GM12892 (cell line): ENCODE measurements around the gene CRACR2A.

Experiments
- DNase-seq: peaks from one replicate; pipeline ENCODE4 v3.0.0; 2011; ENCODE audit not compliant: insufficient read length
- FAIRE-seq: peaks from 2 replicates; lab custom pipeline; 2011; peaks lifted over from hg19 to GRCh38; lab: Jason Lieb, UNC
- POLR2A ChIP-seq: IDR thresholded peaks from 2 replicates; pipeline ENCODE4 v1.6.1; 2011; ENCODE audit warnings: low read depth, low read length, control low read depth
- POLR2AphosphoS5 ChIP-seq: IDR thresholded peaks from 2 replicates; pipeline ENCODE4 v1.6.1; 2011; ENCODE audit warnings: low read depth, low read length, control low read depth
- TAF1 ChIP-seq: IDR thresholded peaks from 2 replicates; pipeline ENCODE4 v1.6.1; 2011; ENCODE audit warnings: low read depth, mild to moderate bottlenecking, control low read depth, low read length, borderline replicate concordance

CRACR2A gene

DNA sequence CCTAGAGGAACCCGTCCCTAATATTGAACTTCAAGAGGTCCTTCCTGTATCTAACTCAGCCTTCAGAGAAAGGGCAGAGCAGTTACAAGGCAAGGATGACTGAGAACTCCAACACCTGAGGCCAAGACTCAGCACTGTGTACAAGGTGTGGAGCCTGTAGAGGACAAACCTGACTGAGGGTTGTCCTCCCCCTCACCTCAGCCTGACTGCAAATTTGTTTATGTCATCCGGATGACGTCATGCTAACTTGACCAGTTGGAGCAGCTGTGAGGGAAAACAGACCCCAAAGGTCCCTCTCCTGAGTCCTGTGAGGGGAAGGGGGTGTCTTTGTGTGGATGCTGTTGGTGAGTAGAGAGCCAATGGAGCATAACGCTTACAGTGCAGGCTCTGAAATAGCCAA lies 4.3 kb downstream of the CRACR2A start:
- DNase-seq (no peak), FAIRE-seq (no peak)
- TF ChIP-seq POLR2A (no peak), TAF1 (no peak)

DNA sequence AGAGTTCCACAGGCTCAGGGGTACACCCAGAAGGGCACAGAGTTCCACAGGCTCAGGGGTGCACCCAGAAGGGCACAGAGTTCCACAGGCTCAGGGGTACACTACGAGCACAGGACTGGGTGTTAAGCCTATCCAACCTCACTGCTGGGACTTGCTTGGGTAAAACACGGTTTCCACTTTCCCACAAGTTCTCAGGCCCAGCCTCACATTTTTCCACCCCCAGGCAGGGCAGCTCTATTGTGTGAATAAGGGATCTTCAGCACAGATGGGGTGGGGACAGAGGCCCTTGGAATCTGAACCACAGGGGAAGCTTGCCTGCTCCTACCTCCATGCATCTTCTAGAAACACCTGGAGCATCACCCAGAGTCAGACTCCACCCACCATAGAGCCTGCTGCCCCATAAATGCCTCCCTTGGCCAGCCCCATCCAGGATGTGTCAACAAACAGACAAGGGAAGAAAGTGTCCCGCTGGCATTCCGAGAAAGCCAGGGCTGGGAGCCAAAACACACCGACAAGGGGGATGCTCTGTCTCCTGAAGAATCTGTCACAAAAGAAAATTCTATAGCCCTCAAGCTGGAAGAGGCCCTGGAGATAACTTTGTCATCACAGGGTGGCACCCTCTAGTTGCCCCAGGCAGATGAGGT lies 4.8 kb downstream of the CRACR2A start:
- TF ChIP-seq TAF1, result no peak
- TF ChIP-seq POLR2AphosphoS5, result no peak
- no peak for TF ChIP-seq POLR2A
- FAIRE-seq (no peak), DNase-seq (no peak)

DNA sequence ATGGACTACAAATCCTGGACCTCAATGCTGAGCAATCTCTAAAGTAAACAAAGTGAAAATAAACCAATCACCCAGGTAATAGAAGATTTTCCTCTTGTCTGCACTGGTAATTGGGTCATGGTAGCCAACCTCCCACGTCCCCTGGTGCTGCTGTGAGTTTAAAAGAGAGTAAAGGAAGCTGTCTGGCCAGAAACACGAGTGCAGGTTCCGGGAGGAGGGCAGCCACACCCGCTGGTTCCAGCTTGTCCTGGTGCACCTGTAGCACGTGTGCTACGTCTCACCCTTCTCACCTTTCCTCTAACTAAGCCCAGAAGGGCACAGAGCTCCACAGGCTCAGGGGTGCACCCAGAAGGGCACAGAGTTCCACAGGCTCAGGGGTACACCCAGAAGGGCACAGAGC lies 5.4 kb downstream of the CRACR2A start:
- FAIRE-seq (no peak), DNase-seq (no peak)
- no peak for TF ChIP-seq POLR2A
- no peak for TF ChIP-seq TAF1
- no peak for TF ChIP-seq POLR2AphosphoS5

DNA sequence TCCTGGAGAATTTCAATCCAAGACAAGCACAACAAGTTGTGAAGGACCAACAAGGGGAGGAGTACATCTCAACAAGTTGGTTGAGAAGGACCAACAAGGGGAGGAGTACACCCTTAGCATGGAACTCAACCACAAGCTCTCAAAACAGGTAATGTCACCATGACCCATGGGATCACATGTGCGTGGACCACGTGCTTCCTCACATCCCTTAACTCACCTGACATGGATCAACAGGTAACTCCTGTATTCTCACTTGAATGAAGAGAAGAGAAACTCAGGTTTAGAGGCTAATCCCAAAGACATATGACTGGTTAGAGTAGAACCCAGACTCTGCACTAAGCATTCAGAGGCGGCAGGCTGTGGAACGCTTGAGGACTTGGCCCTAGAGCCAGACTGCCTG lies 6.2 kb downstream of the CRACR2A start:
- DNase-seq (no peak), FAIRE-seq (no peak)
- no peak for TF ChIP-seq POLR2A
- TF ChIP-seq POLR2AphosphoS5, result no peak

DNA sequence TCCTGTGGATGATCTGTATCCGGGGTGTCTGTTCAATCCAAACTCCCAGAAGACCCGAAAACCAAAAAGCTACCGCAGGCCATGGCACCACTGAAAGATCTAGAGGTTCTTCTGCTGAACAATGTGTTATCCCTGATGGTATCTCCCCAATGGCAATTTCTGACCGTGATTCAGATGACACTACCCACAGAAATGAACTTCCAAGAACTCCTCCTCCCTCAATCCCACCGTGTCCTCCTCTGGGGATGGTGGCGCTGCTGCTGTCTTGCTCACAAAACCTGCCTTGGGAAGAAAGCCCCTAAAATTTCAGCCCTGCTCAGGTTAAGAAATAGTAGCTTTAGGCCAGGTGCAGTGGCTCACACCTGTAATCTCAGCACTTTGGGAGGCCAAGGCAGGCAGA lies 7.8 kb downstream of the CRACR2A start:
- TF ChIP-seq POLR2A (no peak), TAF1 (no peak), POLR2AphosphoS5 (no peak)
- FAIRE-seq (no peak), DNase-seq (no peak)

DNA sequence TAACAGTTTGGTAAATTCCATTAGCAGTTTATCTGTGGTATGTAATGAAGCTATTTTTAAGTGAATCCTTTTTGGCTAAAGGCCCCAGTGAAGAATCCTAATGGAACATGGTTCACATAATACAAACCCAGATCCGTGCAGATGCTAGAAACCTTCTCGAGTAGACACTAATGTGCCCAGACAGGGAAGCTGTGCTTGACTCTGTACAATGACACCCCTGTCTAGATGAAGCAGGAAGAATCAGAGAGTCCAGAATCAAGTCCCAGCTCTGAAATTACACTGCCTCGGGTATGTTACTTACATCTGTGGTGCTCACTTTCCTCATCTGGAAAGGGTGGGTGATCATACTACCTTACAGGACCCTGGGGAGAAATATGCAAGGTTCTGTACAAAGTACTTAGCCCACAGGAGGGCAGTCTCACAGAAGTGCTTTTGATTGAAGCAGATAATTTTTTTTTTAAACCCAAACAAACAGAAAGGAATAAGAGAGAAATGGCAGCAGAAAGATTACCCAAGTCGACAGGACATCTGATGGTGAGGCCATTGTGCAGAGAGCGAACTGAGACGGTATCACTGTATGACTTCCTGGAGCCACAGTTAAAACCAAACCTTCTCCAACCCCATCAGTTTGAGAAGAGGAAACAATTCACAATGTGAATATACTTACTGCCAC lies 8.5 kb downstream of the CRACR2A start:
- no peak for FAIRE-seq
- TF ChIP-seq POLR2A, result no peak
- TF ChIP-seq TAF1, result no peak
- TF ChIP-seq POLR2AphosphoS5, result no peak
- DNase-seq, result no peak

DNA sequence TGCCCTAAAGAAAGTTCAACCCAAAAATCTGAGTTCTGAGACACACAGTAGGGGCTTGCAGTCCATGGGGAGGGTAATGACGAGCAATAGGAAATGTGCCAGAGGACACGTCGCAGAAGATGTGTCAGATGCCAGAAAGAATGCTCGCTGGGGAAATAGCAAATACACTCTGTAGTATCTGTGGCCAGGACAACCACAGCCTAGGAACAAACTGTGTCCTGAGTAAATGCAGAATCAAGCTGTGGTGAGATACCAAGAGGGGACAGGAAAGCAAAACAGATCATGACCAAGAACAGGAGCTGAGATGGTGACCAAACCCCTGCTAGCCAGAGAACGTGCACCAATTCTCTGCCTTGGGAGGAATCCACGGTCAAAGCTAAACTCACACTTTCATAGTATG lies 9.1 kb downstream of the CRACR2A start:
- DNase-seq, result no peak
- TF ChIP-seq POLR2AphosphoS5 (no peak), POLR2A (no peak), TAF1 (no peak)
- peak; percentile 88 for FAIRE-seq

DNA sequence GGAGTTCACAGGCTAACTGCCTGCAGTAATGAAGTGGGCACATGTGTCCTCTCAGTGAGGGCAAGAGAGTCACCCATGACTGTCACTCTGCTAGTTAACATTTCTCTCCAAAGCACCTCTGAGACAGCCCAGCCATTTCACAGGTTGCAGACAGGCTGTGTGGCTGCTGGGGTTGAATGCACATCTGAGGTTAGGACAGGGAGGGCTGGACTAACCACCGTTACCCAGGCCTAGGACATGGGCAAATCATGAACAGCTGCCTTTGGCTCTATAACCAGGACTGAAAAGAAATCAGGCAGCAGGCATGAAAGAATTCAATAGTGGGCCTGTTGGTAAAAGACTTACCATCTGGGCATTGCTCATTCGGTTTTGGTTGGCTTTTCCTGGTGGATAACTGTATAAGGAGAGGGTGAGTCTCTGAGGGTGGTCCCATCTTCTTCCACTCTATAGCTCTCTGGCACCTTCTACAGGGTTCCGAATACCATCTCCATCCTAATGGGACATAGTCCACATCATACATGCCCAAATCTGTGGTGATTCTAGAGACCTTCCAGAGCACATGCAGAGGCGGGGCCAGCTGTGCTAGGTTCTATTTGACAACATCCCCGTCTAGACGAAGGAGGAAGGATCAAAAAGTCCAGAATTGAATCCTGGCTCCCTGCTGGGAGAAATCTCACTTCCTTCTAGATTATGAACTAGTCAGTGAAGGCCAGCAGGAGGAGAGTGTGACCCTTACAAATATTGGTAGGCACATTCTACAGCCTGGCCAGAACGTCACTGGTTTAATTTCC lies 10.8 kb downstream of the CRACR2A start:
- DNase-seq, result no peak
- no peak for FAIRE-seq
- TF ChIP-seq POLR2AphosphoS5 (no peak), POLR2A (no peak), TAF1 (no peak)

DNA sequence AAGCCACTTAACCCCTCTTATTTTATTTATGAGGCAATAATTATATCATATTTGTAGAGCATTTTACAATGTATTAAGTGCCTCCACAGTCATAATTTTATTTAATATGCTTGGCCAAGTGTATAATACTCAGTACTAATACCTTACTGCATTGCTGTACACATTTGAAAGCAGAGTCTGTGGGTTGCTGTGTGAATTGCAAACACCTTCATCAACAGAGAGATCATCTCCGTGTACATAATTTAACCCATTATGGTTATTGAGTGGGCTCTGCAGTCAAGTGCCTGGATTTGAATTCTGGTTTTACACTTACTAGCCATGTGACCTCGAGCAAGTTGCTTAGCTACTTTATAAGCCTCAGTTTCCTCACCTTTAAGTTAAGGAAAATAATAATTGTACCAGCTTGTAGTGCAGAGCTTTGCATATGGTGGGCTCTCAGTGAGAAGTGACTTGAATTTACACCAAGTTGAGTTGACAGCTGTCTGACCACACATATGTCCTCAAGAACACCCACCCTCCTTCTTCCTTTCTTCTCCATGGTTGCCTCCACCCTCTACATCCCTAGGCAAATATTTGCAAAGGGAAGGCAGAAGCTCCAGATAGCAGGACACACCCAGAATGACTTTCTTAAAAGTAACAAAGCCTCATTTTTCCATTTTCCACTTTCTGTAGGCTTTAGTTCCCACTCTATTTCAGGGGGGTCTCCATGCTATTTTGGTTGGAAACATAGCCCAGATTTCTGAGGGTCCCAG lies 12.3 kb downstream of the CRACR2A start:
- no peak for DNase-seq
- TF ChIP-seq POLR2A, result no peak
- TF ChIP-seq TAF1, result no peak
- no peak for TF ChIP-seq POLR2AphosphoS5
- no peak for FAIRE-seq

DNA sequence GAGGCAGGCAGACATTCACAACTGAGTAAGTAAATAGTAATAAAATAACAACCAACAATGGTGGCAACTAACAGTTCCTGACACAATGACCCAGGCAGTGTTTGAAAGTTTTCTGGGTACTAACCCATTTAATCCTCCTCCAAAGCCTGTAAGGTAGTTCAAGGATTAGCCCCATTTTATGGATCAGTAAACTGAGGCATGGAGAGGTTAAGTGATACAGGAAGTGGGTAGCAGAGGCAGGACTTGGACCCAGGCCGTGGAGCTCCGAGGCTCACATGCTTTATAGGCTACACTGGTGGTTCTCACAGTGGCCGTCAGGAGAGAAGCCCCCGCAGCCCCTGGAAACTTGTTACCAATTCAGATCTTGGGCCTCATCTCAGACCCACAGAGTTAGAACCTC lies 17.5 kb downstream of the CRACR2A start:
- no peak for TF ChIP-seq TAF1
- TF ChIP-seq POLR2A, result no peak
- no peak for TF ChIP-seq POLR2AphosphoS5
- DNase-seq (no peak), FAIRE-seq (no peak)

DNA sequence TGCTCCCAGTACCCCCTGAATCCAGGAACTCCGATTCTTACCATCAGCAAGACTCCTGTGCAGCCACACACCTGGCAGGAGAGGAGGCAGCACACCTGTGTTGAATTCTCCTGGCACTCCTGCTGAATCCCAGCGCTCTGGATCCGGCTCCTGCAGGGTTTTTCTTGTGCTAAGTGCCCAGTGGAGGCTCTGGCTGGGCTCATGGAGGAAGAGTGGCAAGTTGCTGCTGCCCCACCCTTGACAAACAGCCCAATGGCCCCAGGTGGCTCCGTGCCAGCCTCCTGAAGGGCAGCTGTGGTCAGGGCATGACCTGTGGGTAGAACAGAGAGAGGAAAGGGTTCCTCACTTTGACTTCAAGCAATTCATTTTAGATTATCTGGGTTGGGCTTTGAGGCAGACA lies 20.0 kb downstream of the CRACR2A start:
- DNase-seq, result no peak
- TF ChIP-seq POLR2A (no peak), POLR2AphosphoS5 (no peak), TAF1 (no peak)

More for the DNA sequence above, 20.0 kb downstream of the CRACR2A start:
- FAIRE-seq, result no peak
